ENCODE measurements around the gene SLC39A11.
A peak's percentile ranks its signal among the peaks of the same experiment; 100 is the strongest.

The SLC39A11 gene

GRCh38 chr17:72760368-72760767 is 332.1 kb downstream of the SLC39A11 start:
- Histone ChIP-seq H3K27ac (ENCODE audit: insufficient read depth, low read depth, low read length, poor library complexity, severe bottlenecking) (no peak overlapping the region), H3K9me3 (ENCODE audit: control insufficient read depth, low read length) (no peaks in the 10 kb centered on the region), H3K4me3 (ENCODE audit: insufficient read depth, low read depth, low read length) (no peak overlapping the region), H3K36me3 (ENCODE audit: control insufficient read depth, insufficient read depth, low read length) (no peaks in the 10 kb centered on the region), H3K4me1 (ENCODE audit: control insufficient read depth, insufficient read depth, low read length) (peaks cover 4% of the 10 kb centered on the region), H3K27me3 (ENCODE audit: control insufficient read depth, insufficient read depth, low read length, poor library complexity, severe bottlenecking) (no peaks in the 10 kb centered on the region)
- 83 to 89% methylated on average over 6 of the region's 6 CpGs for WGBS, 2 experiments

DNA sequence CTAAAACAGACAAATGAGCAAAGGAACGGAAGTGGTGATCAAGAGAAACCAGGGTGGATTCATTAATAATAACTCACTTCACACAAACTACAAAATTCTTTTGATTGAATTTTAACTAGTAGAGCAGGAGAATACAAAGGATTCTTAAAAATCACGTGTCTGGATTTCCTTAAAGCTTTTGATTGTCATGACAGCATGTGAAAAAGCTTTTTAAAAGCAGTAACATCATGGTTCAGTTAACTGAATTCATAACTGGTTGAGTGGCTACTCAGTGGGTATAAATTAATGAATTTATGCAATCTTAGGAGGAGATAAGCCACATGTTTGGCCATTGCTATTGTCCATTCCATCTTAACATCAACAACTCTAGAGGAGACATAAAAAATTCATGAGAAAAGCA is 333.2 kb downstream of the SLC39A11 start:
- peaks cover 4% of the 10 kb centered on the region for H3K4me1 ChIP-seq (ENCODE audit: control insufficient read depth, insufficient read depth, low read length)
- no peaks in the 10 kb centered on the region for H3K9me3 ChIP-seq (ENCODE audit: control insufficient read depth, low read length)
- H3K27ac ChIP-seq (ENCODE audit: insufficient read depth, low read depth, low read length, poor library complexity, severe bottlenecking) = no peak overlapping the region
- no peak overlapping the region for H3K4me3 ChIP-seq (ENCODE audit: insufficient read depth, low read depth, low read length)
- 80 to 93% methylated on average over 1 to 2 of the region's 2 CpGs for WGBS, 2 experiments
- no peaks in the 10 kb centered on the region for H3K27me3 ChIP-seq (ENCODE audit: control insufficient read depth, insufficient read depth, low read length, poor library complexity, severe bottlenecking)
- H3K36me3 ChIP-seq (ENCODE audit: control insufficient read depth, insufficient read depth, low read length) = no peaks in the 10 kb centered on the region

GRCh38 chr17:72756256-72756655 is 336.2 kb downstream of the SLC39A11 start:
- Histone ChIP-seq H3K27ac (ENCODE audit: insufficient read depth, low read depth, low read length, poor library complexity, severe bottlenecking) (no peak overlapping the region), H3K4me1 (ENCODE audit: control insufficient read depth, insufficient read depth, low read length) (peaks cover 3% of the 10 kb centered on the region), H3K4me3 (ENCODE audit: insufficient read depth, low read depth, low read length) (no peak overlapping the region), H3K36me3 (ENCODE audit: control insufficient read depth, insufficient read depth, low read length) (no peaks in the 10 kb centered on the region), H3K9me3 (ENCODE audit: control insufficient read depth, low read length) (no peaks in the 10 kb centered on the region), H3K27me3 (ENCODE audit: control insufficient read depth, insufficient read depth, low read length, poor library complexity, severe bottlenecking) (no peaks in the 10 kb centered on the region)
- WGBS, 2 experiments = 94 to 100% methylated on average over 3 of the region's 3 CpGs

- H3K4me3 ChIP-seq (ENCODE audit: insufficient read depth, low read depth, low read length) = no peak overlapping the region
- 93 to 95% methylated on average over 6 of the region's 6 CpGs for WGBS, 2 experiments
- no peaks in the 10 kb centered on the region for H3K36me3 ChIP-seq (ENCODE audit: control insufficient read depth, insufficient read depth, low read length)
- no peak overlapping the region for H3K27ac ChIP-seq (ENCODE audit: insufficient read depth, low read depth, low read length, poor library complexity, severe bottlenecking)
- H3K9me3 ChIP-seq (ENCODE audit: control insufficient read depth, low read length) = no peaks in the 10 kb centered on the region
- peaks cover 3% of the 10 kb centered on the region for H3K4me1 ChIP-seq (ENCODE audit: control insufficient read depth, insufficient read depth, low read length)
- no peaks in the 10 kb centered on the region for H3K27me3 ChIP-seq (ENCODE audit: control insufficient read depth, insufficient read depth, low read length, poor library complexity, severe bottlenecking)
Observed at GRCh38 chr17:72754513-72754912, 338.0 kb downstream of the SLC39A11 start.

DNA sequence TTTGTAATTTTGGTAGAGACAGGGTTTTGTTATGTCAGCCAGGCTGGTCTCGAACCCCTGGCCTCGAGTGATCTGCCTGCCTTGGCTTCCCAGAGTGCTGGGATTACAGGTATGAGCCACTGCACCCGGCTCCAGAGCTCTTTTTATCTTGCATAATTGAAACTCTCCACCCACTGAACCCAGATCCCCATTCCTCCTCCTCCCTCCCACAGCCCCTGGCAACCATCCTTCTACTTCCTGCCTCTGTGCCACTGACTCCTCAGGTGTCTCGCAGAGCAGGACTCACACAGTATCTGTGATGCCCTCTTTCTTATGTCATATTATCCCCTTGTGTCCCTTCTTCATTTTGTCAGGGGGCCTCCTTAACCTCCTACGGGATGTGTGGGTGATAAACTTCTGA is 340.7 kb downstream of the SLC39A11 start:
- Histone ChIP-seq H3K27me3 (ENCODE audit: control insufficient read depth, insufficient read depth, low read length, poor library complexity, severe bottlenecking) (no peaks in the 10 kb centered on the region), H3K27ac (ENCODE audit: insufficient read depth, low read depth, low read length, poor library complexity, severe bottlenecking) (no peak overlapping the region), H3K4me1 (ENCODE audit: control insufficient read depth, insufficient read depth, low read length) (peaks cover 3% of the 10 kb centered on the region), H3K9me3 (ENCODE audit: control insufficient read depth, low read length) (no peaks in the 10 kb centered on the region), H3K36me3 (ENCODE audit: control insufficient read depth, insufficient read depth, low read length) (no peaks in the 10 kb centered on the region), H3K4me3 (ENCODE audit: insufficient read depth, low read depth, low read length) (no peak overlapping the region)
- WGBS, 2 experiments = 85 to 90% methylated on average over 5 of the region's 5 CpGs

GRCh38 chr17:72749119-72749572 is 343.3 kb downstream of the SLC39A11 start:
- Histone ChIP-seq H3K9me3 (ENCODE audit: control insufficient read depth, low read length) (no peaks in the 10 kb centered on the region), H3K27ac (ENCODE audit: insufficient read depth, low read depth, low read length, poor library complexity, severe bottlenecking) (no peak overlapping the region), H3K36me3 (ENCODE audit: control insufficient read depth, insufficient read depth, low read length) (no peaks in the 10 kb centered on the region), H3K4me1 (ENCODE audit: control insufficient read depth, insufficient read depth, low read length) (peaks cover 3% of the 10 kb centered on the region), H3K27me3 (ENCODE audit: control insufficient read depth, insufficient read depth, low read length, poor library complexity, severe bottlenecking) (no peaks in the 10 kb centered on the region), H3K4me3 (ENCODE audit: insufficient read depth, low read depth, low read length) (no peak overlapping the region)
- 93 to 96% methylated on average over 6 of the region's 6 CpGs for WGBS, 2 experiments

DNA sequence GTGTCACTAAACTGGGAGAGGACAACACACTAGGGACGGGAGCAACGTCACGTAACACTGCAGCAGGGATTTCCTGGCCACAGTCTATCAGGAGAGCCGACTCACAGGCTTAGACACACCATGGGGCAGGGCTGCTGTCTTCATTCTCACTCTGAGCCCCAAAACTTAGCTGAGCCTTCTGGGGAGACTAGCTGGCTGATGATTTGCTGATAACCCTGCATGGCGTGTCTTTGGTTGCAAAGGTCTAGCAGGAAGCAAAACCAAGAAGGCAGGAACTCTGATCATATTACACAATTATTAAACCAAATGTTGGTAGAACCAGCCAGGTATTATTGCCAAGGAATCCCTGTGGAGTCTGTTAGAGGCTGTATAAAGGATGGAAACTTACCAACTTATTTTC is 345.0 kb downstream of the SLC39A11 start:
- H3K36me3 ChIP-seq (ENCODE audit: control insufficient read depth, insufficient read depth, low read length) = no peaks in the 10 kb centered on the region

DNA sequence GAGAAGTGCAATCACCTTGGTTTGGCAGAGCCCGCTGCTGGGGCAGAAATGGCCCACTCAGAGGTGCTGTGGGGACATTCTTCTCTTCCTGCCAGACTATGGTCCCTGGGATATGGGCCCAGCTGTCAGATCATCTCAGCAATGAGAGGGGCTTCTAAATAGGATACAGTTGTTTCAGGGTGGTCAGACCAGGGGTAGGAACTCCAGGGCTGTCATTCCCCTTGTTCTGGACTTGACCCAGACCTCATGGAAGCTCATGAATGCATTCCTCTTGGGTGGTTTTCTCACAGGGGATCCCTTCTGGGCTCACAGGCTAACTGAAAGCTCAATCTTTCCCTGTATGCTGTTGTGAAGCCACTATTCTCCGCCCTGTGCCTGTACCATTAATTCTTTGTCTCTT is 347.2 kb downstream of the SLC39A11 start:
- Histone ChIP-seq H3K27ac (ENCODE audit: insufficient read depth, low read depth, low read length, poor library complexity, severe bottlenecking) (no peak overlapping the region), H3K36me3 (ENCODE audit: control insufficient read depth, insufficient read depth, low read length) (no peaks in the 10 kb centered on the region), H3K9me3 (ENCODE audit: control insufficient read depth, low read length) (no peaks in the 10 kb centered on the region), H3K27me3 (ENCODE audit: control insufficient read depth, insufficient read depth, low read length, poor library complexity, severe bottlenecking) (no peaks in the 10 kb centered on the region), H3K4me1 (ENCODE audit: control insufficient read depth, insufficient read depth, low read length) (peaks cover 10% of the 10 kb centered on the region), H3K4me3 (ENCODE audit: insufficient read depth, low read depth, low read length) (no peak overlapping the region)
- 94 to 99% methylated on average over 2 of the region's 2 CpGs for WGBS, 2 experiments

More for the DNA sequence above, 345.0 kb downstream of the SLC39A11 start:
- Histone ChIP-seq H3K9me3 (ENCODE audit: control insufficient read depth, low read length) (no peaks in the 10 kb centered on the region), H3K27ac (ENCODE audit: insufficient read depth, low read depth, low read length, poor library complexity, severe bottlenecking) (no peak overlapping the region), H3K4me1 (ENCODE audit: control insufficient read depth, insufficient read depth, low read length) (peaks cover 13% of the 10 kb centered on the region), H3K27me3 (ENCODE audit: control insufficient read depth, insufficient read depth, low read length, poor library complexity, severe bottlenecking) (no peaks in the 10 kb centered on the region), H3K4me3 (ENCODE audit: insufficient read depth, low read depth, low read length) (no peak overlapping the region)
- WGBS, 2 experiments = 93 to 95% methylated on average over 5 of the region's 5 CpGs

DNA sequence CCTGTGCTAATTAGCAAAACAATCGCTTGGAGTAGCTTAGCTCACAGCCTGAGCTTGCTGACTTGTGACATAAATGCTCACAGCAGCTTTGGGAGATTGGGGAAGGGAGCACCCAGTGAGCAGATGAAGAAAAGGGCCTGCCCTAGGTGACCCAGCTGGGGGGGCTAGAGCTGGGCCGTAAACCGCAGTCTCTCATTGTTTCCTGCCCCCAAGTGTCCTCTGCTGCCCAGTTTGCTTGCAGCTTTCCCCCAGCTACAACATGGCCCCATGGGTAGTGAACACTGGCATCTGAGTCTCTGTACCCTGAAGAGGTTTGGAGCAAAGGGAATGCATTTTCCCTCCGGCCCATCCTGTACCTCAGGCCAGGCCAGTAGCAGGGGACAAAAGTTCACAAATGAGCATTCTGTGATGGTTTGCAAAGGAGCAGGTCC is 349.4 kb downstream of the SLC39A11 start:
- no peaks in the 10 kb centered on the region for H3K27me3 ChIP-seq (ENCODE audit: control insufficient read depth, insufficient read depth, low read length, poor library complexity, severe bottlenecking)
- H3K4me3 ChIP-seq (ENCODE audit: insufficient read depth, low read depth, low read length) = no peak overlapping the region
- H3K4me1 ChIP-seq (ENCODE audit: control insufficient read depth, insufficient read depth, low read length) = peaks cover 10% of the 10 kb centered on the region
- H3K36me3 ChIP-seq (ENCODE audit: control insufficient read depth, insufficient read depth, low read length) = no peaks in the 10 kb centered on the region
- H3K27ac ChIP-seq (ENCODE audit: insufficient read depth, low read depth, low read length, poor library complexity, severe bottlenecking) = peak overlapping the region; percentile 36
- H3K9me3 ChIP-seq (ENCODE audit: control insufficient read depth, low read length) = no peaks in the 10 kb centered on the region
- 9 to 10% methylated on average over 4 of the region's 4 CpGs for WGBS, 2 experiments

DNA sequence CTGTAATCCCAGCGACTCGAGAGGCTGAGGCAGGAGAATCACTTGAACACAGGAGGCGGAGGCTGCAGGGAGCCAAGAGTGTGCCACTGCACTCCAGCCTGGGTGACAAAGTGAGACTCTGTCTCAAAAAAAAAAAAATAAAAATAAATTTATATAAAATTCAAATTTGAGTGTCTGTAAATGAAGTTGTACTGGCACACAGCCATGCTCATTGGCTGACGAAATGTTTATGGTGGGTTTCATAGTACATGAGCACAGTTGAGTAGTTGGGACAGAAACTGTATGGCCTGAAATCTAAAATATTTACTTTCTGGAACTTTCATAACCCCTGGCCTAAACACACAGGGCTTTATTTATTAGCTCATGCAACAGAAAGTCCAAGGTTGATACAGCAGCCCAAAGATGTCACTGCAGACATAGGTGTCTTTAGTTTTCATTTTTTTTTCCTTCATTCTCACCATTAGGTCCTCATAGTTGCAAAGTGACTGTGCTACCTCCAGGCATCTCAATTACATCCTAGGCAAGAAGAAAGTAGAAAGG is 355.3 kb downstream of the SLC39A11 start:
- Histone ChIP-seq H3K4me1 (ENCODE audit: control insufficient read depth, insufficient read depth, low read length) (no peaks in the 10 kb centered on the region), H3K4me3 (ENCODE audit: insufficient read depth, low read depth, low read length) (no peak overlapping the region), H3K9me3 (ENCODE audit: control insufficient read depth, low read length) (no peaks in the 10 kb centered on the region), H3K27me3 (ENCODE audit: control insufficient read depth, insufficient read depth, low read length, poor library complexity, severe bottlenecking) (no peaks in the 10 kb centered on the region), H3K36me3 (ENCODE audit: control insufficient read depth, insufficient read depth, low read length) (no peaks in the 10 kb centered on the region), H3K27ac (ENCODE audit: insufficient read depth, low read depth, low read length, poor library complexity, severe bottlenecking) (no peak overlapping the region)
- WGBS, 2 experiments = 95 to 96% methylated on average over 4 of the region's 4 CpGs

DNA sequence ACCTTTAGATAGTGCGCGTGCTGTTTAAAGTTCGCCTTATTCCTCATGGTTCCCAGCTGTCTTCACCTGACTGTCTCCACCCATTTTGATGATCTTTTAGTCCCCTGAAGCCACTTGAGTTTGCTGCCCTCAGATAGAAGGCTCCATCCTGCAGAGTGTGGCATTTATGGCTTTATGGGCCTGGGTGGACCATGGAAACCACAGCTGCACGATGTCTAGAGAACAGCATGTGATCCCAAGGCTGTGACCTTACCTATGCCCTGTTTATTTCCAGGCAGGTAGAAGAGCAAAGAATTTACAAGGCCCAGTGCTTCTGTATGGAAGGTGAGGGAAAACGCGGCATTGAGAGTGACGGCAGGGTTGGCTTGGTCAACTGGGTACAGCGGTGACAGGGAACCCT is 356.9 kb downstream of the SLC39A11 start:
- H3K36me3 ChIP-seq (ENCODE audit: control insufficient read depth, insufficient read depth, low read length) = no peaks in the 10 kb centered on the region
- H3K27me3 ChIP-seq (ENCODE audit: control insufficient read depth, insufficient read depth, low read length, poor library complexity, severe bottlenecking) = no peaks in the 10 kb centered on the region
- H3K4me3 ChIP-seq (ENCODE audit: insufficient read depth, low read depth, low read length) = no peak overlapping the region
- 95 to 97% methylated on average over 8 of the region's 8 CpGs for WGBS, 2 experiments
- H3K27ac ChIP-seq (ENCODE audit: insufficient read depth, low read depth, low read length, poor library complexity, severe bottlenecking) = no peak overlapping the region
- no peaks in the 10 kb centered on the region for H3K9me3 ChIP-seq (ENCODE audit: control insufficient read depth, low read length)
- no peaks in the 10 kb centered on the region for H3K4me1 ChIP-seq (ENCODE audit: control insufficient read depth, insufficient read depth, low read length)
